ENCODE results near the gene ELL.

The ELL gene

DNA sequence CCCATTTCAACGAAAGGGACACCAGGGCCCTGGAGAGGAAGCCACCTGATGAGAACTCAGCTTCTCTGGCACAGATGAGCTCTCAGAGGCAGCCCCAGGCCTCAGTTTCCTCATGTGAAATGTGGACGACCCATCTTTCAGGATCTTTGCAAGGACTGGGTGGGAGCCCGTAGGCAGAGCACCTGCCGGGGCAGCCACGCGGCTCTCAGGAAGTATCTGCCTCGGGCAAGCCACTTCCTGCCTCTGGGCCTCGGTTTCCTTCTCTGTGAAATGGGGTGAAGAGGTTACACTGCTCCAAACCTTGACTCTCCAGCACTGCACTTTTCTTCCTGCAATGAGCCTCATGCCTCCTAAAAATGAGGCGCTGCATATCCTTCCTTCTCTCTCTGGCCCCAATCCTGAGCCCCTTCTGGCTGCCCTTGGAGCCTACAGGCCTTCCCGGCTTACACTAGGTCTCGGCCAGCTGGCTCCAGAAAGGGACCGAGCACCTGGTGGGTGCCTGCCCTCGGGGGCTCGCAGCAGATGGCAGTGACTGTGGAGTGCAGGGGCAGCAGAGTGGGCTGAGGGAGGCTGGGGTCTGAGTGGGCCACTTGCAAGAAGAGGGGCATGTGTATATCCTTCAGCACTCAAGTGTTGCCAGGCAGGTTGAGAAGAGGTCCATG lies 99.2 kb downstream of the ELL start:
- no peak for TF ChIP-seq TCF12 (IDR thresholded peaks at IDR 0.05; ENCODE audit: low read depth)
- no peak for TF ChIP-seq CEBPB (IDR thresholded peaks at IDR 0.05)
- TF ChIP-seq FOXM1 (IDR thresholded peaks at IDR 0.05; ENCODE audit: borderline replicate concordance, low read depth), result no peak
- TF ChIP-seq USF1 (IDR thresholded peaks at IDR 0.05), result no peak
- TF ChIP-seq RAD21 (IDR thresholded peaks at IDR 0.05; ENCODE audit: low read depth), result no peak
- TF ChIP-seq ZBTB7A (IDR thresholded peaks at IDR 0.05; ENCODE audit: low read depth), result no peak
- TF ChIP-seq EGR1 (IDR thresholded peaks at IDR 0.05), result no peak
- no peak for TF ChIP-seq TEAD4 (IDR thresholded peaks at IDR 0.05)
- TF ChIP-seq, protein P1, sequence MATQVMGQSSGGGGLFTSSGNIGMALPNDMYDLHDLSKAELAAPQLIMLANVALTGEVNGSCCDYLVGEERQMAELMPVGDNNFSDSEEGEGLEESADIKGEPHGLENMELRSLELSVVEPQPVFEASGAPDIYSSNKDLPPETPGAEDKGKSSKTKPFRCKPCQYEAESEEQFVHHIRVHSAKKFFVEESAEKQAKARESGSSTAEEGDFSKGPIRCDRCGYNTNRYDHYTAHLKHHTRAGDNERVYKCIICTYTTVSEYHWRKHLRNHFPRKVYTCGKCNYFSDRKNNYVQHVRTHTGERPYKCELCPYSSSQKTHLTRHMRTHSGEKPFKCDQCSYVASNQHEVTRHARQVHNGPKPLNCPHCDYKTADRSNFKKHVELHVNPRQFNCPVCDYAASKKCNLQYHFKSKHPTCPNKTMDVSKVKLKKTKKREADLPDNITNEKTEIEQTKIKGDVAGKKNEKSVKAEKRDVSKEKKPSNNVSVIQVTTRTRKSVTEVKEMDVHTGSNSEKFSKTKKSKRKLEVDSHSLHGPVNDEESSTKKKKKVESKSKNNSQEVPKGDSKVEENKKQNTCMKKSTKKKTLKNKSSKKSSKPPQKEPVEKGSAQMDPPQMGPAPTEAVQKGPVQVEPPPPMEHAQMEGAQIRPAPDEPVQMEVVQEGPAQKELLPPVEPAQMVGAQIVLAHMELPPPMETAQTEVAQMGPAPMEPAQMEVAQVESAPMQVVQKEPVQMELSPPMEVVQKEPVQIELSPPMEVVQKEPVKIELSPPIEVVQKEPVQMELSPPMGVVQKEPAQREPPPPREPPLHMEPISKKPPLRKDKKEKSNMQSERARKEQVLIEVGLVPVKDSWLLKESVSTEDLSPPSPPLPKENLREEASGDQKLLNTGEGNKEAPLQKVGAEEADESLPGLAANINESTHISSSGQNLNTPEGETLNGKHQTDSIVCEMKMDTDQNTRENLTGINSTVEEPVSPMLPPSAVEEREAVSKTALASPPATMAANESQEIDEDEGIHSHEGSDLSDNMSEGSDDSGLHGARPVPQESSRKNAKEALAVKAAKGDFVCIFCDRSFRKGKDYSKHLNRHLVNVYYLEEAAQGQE (IDR thresholded peaks at IDR 0.05; ENCODE audit: low read depth), result no peak
- no peak for TF ChIP-seq TAF1 (IDR thresholded peaks at IDR 0.05; ENCODE audit: low read depth)
- TF ChIP-seq CREB1 (IDR thresholded peaks at IDR 0.05; ENCODE audit: low read depth), result no peak
- TF ChIP-seq, protein P2, sequence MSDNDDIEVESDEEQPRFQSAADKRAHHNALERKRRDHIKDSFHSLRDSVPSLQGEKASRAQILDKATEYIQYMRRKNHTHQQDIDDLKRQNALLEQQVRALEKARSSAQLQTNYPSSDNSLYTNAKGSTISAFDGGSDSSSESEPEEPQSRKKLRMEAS (IDR thresholded peaks at IDR 0.05), result no peak
- TF ChIP-seq EP300 (IDR thresholded peaks at IDR 0.05; ENCODE audit: borderline replicate concordance), result no peak
- no peak for TF ChIP-seq YY1 (IDR thresholded peaks at IDR 0.05; ENCODE audit: low read depth)
- TF ChIP-seq NFIC (IDR thresholded peaks at IDR 0.05), result no peak

DNA sequence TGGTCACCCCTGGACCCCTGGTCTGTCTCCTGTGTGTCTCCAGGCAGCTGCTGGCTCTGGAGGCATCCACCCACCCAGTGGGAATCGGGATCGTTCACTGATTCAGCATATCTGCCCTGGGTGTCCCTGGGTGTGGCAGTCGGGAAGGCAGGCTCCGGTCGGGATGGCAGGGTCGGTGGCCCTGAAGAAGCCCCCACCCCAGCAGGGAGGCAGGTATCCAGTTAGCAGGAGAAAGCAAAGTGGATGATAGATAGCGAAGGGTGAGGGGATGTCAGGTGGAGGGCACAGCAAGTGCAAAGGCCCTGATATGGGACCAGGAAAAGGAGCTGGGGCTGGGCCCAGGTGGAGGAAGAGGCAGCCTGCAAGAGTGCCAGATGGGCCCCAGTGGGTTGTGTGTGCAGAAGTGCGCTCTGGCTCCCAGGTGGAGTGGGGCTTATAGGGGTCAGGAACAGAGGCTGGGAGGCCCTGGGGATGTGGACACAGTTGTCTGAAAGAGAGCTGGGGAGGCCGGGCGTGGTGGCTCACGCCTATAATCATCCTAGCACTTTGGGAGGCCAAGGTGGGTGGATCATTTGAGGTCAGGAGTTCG lies 100.4 kb downstream of the ELL start:
- TF ChIP-seq TAF1 (IDR thresholded peaks at IDR 0.05; ENCODE audit: low read depth) (no peak), EGR1 (IDR thresholded peaks at IDR 0.05) (no peak), TCF12 (IDR thresholded peaks at IDR 0.05; ENCODE audit: low read depth) (no peak), CEBPB (IDR thresholded peaks at IDR 0.05) (no peak), RAD21 (IDR thresholded peaks at IDR 0.05; ENCODE audit: low read depth) (no peak), YY1 (IDR thresholded peaks at IDR 0.05; ENCODE audit: low read depth) (no peak), FOXM1 (IDR thresholded peaks at IDR 0.05; ENCODE audit: borderline replicate concordance, low read depth) (no peak)
- TF ChIP-seq, protein P1 (IDR thresholded peaks at IDR 0.05; ENCODE audit: low read depth), result no peak

DNA sequence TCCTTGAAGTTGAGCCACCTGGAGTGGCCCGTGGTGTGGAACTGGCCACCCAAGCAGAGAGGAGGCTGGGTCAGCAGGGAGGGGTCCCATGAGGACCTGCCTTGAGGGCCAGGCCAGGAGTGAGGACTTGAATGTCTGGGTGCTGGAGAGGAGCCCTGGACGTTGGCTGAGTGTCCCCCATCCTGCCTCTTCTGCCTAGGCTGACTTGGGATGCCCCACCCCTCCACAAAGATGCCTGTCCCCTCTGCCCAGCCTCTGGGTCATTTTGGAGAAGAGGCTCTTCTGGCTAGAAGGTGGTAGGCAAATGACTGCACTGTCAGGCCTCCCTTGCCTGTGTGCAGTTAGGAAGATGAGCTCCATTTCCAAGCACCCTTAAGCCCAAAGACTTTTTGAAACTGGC lies 100.9 kb downstream of the ELL start:
- TF ChIP-seq FOXM1 (IDR thresholded peaks at IDR 0.05; ENCODE audit: borderline replicate concordance, low read depth) (no peak), TEAD4 (IDR thresholded peaks at IDR 0.05) (no peak), EP300 (IDR thresholded peaks at IDR 0.05; ENCODE audit: borderline replicate concordance) (no peak), TAF1 (IDR thresholded peaks at IDR 0.05; ENCODE audit: low read depth) (no peak), NFIC (IDR thresholded peaks at IDR 0.05) (no peak), CREB1 (IDR thresholded peaks at IDR 0.05; ENCODE audit: low read depth) (no peak), TCF12 (IDR thresholded peaks at IDR 0.05; ENCODE audit: low read depth) (no peak), USF1 (IDR thresholded peaks at IDR 0.05) (no peak), EGR1 (IDR thresholded peaks at IDR 0.05) (no peak), ZBTB7A (IDR thresholded peaks at IDR 0.05; ENCODE audit: low read depth) (no peak), RAD21 (IDR thresholded peaks at IDR 0.05; ENCODE audit: low read depth) (no peak), CEBPB (IDR thresholded peaks at IDR 0.05) (no peak)
- TF ChIP-seq, protein P2 (IDR thresholded peaks at IDR 0.05), result no peak
- TF ChIP-seq, protein P1 (IDR thresholded peaks at IDR 0.05; ENCODE audit: low read depth), result no peak

Data from Ishikawa (cell line).